H1 (cell line): Measurements from ENCODE around the gene SGCD. TPM values are rescaled to one million over a fixed set of nuclear protein-coding genes. Genes with fewer than 3 reads are reported as not detected.

Source experiments
- polyA plus RNA-seq, 7 experiments: library from polyadenylated mRNA; depleted of rRNA in 3 of 7; stranded (reverse) in 5 of 7; unstranded in 2 of 7; fragments of >200 nt in 5 of 7; fragments of 200-250 nt in 2 of 7; gene quantifications; 1 replicate in 5 of 7; 2 replicates in 1 of 7; 4 replicates in 1 of 7; pipeline versions ENCODE4 v1.2.1 to v1.2.3, GENCODE V29; 2011 to 2013; ENCODE audit warnings: missing spikeins in 2 of 7, mixed read lengths in 2 of 7
- total RNA-seq: library from RNA; stranded (reverse); fragmentation: NEBNext Ultra II Directional; extraction: Animal tissue kit (Norgen Biotek cat#: 25700); gene quantifications from 2 replicates; pipeline ENCODE4 v1.2.1, GENCODE V29; 2021
- TF ChIP-seq, protein P1 (sequence below): fragments of 300-600 bp; sonication (generic); IDR thresholded peaks from 2 replicates; pipeline ENCODE4 v1.7.1; 2012; ENCODE audit warnings: low read length, moderate library complexity, mild to moderate bottlenecking, inconsistent platforms; ENCODE audit not compliant: insufficient replicate concordance

The SGCD gene
- total and polyA plus RNA-seq, 2 of the 8 experiments (the other 6 are each of a cell fraction or from before 2014, with no cell fraction given) = 0.04 to 0.08 TPM

DNA sequence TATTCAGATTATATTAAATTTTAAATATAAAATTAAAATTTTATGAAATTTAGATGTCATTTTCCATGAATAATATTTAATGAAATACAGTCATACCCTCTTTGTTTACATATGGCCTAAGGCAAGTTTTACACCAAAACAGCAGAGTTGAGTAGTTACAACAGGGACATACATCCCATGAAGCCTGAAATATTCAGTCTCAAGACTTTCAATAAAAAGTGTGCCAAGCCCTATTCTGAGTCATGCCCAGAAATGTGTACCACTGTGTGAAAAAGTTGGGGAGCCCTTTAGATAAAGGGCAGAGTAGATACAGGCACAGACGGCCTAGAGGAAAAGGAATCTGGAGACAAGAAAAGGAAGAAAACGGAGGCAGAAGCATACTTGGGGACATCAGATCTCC lies 261.3 kb downstream of the SGCD start (continued):
- TF ChIP-seq, protein P1, sequence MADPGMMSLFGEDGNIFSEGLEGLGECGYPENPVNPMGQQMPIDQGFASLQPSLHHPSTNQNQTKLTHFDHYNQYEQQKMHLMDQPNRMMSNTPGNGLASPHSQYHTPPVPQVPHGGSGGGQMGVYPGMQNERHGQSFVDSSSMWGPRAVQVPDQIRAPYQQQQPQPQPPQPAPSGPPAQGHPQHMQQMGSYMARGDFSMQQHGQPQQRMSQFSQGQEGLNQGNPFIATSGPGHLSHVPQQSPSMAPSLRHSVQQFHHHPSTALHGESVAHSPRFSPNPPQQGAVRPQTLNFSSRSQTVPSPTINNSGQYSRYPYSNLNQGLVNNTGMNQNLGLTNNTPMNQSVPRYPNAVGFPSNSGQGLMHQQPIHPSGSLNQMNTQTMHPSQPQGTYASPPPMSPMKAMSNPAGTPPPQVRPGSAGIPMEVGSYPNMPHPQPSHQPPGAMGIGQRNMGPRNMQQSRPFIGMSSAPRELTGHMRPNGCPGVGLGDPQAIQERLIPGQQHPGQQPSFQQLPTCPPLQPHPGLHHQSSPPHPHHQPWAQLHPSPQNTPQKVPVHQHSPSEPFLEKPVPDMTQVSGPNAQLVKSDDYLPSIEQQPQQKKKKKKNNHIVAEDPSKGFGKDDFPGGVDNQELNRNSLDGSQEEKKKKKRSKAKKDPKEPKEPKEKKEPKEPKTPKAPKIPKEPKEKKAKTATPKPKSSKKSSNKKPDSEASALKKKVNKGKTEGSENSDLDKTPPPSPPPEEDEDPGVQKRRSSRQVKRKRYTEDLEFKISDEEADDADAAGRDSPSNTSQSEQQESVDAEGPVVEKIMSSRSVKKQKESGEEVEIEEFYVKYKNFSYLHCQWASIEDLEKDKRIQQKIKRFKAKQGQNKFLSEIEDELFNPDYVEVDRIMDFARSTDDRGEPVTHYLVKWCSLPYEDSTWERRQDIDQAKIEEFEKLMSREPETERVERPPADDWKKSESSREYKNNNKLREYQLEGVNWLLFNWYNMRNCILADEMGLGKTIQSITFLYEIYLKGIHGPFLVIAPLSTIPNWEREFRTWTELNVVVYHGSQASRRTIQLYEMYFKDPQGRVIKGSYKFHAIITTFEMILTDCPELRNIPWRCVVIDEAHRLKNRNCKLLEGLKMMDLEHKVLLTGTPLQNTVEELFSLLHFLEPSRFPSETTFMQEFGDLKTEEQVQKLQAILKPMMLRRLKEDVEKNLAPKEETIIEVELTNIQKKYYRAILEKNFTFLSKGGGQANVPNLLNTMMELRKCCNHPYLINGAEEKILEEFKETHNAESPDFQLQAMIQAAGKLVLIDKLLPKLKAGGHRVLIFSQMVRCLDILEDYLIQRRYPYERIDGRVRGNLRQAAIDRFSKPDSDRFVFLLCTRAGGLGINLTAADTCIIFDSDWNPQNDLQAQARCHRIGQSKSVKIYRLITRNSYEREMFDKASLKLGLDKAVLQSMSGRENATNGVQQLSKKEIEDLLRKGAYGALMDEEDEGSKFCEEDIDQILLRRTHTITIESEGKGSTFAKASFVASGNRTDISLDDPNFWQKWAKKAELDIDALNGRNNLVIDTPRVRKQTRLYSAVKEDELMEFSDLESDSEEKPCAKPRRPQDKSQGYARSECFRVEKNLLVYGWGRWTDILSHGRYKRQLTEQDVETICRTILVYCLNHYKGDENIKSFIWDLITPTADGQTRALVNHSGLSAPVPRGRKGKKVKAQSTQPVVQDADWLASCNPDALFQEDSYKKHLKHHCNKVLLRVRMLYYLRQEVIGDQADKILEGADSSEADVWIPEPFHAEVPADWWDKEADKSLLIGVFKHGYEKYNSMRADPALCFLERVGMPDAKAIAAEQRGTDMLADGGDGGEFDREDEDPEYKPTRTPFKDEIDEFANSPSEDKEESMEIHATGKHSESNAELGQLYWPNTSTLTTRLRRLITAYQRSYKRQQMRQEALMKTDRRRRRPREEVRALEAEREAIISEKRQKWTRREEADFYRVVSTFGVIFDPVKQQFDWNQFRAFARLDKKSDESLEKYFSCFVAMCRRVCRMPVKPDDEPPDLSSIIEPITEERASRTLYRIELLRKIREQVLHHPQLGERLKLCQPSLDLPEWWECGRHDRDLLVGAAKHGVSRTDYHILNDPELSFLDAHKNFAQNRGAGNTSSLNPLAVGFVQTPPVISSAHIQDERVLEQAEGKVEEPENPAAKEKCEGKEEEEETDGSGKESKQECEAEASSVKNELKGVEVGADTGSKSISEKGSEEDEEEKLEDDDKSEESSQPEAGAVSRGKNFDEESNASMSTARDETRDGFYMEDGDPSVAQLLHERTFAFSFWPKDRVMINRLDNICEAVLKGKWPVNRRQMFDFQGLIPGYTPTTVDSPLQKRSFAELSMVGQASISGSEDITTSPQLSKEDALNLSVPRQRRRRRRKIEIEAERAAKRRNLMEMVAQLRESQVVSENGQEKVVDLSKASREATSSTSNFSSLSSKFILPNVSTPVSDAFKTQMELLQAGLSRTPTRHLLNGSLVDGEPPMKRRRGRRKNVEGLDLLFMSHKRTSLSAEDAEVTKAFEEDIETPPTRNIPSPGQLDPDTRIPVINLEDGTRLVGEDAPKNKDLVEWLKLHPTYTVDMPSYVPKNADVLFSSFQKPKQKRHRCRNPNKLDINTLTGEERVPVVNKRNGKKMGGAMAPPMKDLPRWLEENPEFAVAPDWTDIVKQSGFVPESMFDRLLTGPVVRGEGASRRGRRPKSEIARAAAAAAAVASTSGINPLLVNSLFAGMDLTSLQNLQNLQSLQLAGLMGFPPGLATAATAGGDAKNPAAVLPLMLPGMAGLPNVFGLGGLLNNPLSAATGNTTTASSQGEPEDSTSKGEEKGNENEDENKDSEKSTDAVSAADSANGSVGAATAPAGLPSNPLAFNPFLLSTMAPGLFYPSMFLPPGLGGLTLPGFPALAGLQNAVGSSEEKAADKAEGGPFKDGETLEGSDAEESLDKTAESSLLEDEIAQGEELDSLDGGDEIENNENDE = no peak
- TF ChIP-seq, all 59 proteins: peak for 0
